ENCODE results near the gene HAUS3.

The HAUS3 gene

GRCh38 chr4:2217726-2218125, 24.2 kb downstream of the HAUS3 start:
- TF ChIP-seq TEAD4 (IDR thresholded peaks at IDR 0.05) = no peak
- no peak for TF ChIP-seq MAX (IDR thresholded peaks at IDR 0.05)
- no peak for TF ChIP-seq EGR1 (IDR thresholded peaks at IDR 0.05)
- no peak for TF ChIP-seq TCF12 (IDR thresholded peaks at IDR 0.05; ENCODE audit: low read depth)
- TF ChIP-seq ZBTB7A (IDR thresholded peaks at IDR 0.05; ENCODE audit: low read depth) = no peak
- no peak for TF ChIP-seq CREB1 (IDR thresholded peaks at IDR 0.05; ENCODE audit: low read depth)
- TF ChIP-seq NFIC (IDR thresholded peaks at IDR 0.05) = no peak
- no peak for TF ChIP-seq CEBPB (IDR thresholded peaks at IDR 0.05)
- no peak for TF ChIP-seq REST (IDR thresholded peaks at IDR 0.05; ENCODE audit: low read depth)
- TF ChIP-seq EP300 (IDR thresholded peaks at IDR 0.05; ENCODE audit: borderline replicate concordance) = no peak
- no peak for TF ChIP-seq TAF1 (IDR thresholded peaks at IDR 0.05; ENCODE audit: low read depth)
- no peak for TF ChIP-seq RAD21 (IDR thresholded peaks at IDR 0.05; ENCODE audit: low read depth)
- TF ChIP-seq USF1 (IDR thresholded peaks at IDR 0.05) = no peak
- no peak for TF ChIP-seq FOXM1 (IDR thresholded peaks at IDR 0.05; ENCODE audit: borderline replicate concordance, low read depth)
- TF ChIP-seq YY1 (IDR thresholded peaks at IDR 0.05; ENCODE audit: low read depth) = no peak

GRCh38 chr4:2212831-2213230, 29.1 kb downstream of the HAUS3 start:
- no peak for TF ChIP-seq FOXM1 (IDR thresholded peaks at IDR 0.05; ENCODE audit: borderline replicate concordance, low read depth)
- no peak for TF ChIP-seq REST (IDR thresholded peaks at IDR 0.05; ENCODE audit: low read depth)

- TF ChIP-seq CEBPB (IDR thresholded peaks at IDR 0.05) = no peak
- no peak for TF ChIP-seq RAD21 (IDR thresholded peaks at IDR 0.05; ENCODE audit: low read depth)
- TF ChIP-seq FOXM1 (IDR thresholded peaks at IDR 0.05; ENCODE audit: borderline replicate concordance, low read depth) = no peak
- TF ChIP-seq TEAD4 (IDR thresholded peaks at IDR 0.05) = no peak
- no peak for TF ChIP-seq EP300 (IDR thresholded peaks at IDR 0.05; ENCODE audit: borderline replicate concordance)
- TF ChIP-seq CREB1 (IDR thresholded peaks at IDR 0.05; ENCODE audit: low read depth) = no peak
- no peak for TF ChIP-seq NFIC (IDR thresholded peaks at IDR 0.05)
- no peak for TF ChIP-seq TCF12 (IDR thresholded peaks at IDR 0.05; ENCODE audit: low read depth)
- no peak for TF ChIP-seq ZBTB7A (IDR thresholded peaks at IDR 0.05; ENCODE audit: low read depth)
Measured at GRCh38 chr4:2194496-2194895, 47.4 kb downstream of the HAUS3 start.

GRCh38 chr4:2193326-2193725, 48.6 kb downstream of the HAUS3 start:
- TF ChIP-seq EP300 (IDR thresholded peaks at IDR 0.05; ENCODE audit: borderline replicate concordance) (no peak), USF1 (IDR thresholded peaks at IDR 0.05) (no peak), REST (IDR thresholded peaks at IDR 0.05; ENCODE audit: low read depth) (no peak), MAX (IDR thresholded peaks at IDR 0.05) (no peak), TCF12 (IDR thresholded peaks at IDR 0.05; ENCODE audit: low read depth) (no peak), EGR1 (IDR thresholded peaks at IDR 0.05) (no peak), ZBTB7A (IDR thresholded peaks at IDR 0.05; ENCODE audit: low read depth) (no peak), TAF1 (IDR thresholded peaks at IDR 0.05; ENCODE audit: low read depth) (no peak)

- TF ChIP-seq USF1 (IDR thresholded peaks at IDR 0.05) (no peak), TEAD4 (IDR thresholded peaks at IDR 0.05) (no peak), NFIC (IDR thresholded peaks at IDR 0.05) (no peak), EGR1 (IDR thresholded peaks at IDR 0.05) (no peak)
Measured at GRCh38 chr4:2186865-2187172, 55.1 kb downstream of the HAUS3 start.

Measured in Ishikawa (cell line).